Non-pigmented ciliary epithelial cell (primary cell): ENCODE measurements around the gene SLC35F1.

ENCODE experiments used
- DNase-seq: peaks from one replicate; pipeline ENCODE4 v3.0.0-alpha.2; 2010; ENCODE audit warnings: low read depth

SLC35F1 gene

GRCh38 chr6:118123503-118124037 is 216.5 kb downstream of the SLC35F1 start:
- no peak for DNase-seq

- DNase-seq, result no peak
Observed at GRCh38 chr6:118124851-118125250, 217.8 kb downstream of the SLC35F1 start.

- no peak for DNase-seq
Observed at GRCh38 chr6:118128755-118129154, 221.7 kb downstream of the SLC35F1 start.

GRCh38 chr6:118134206-118134605 is 227.1 kb downstream of the SLC35F1 start:
- no peak for DNase-seq

- no peak for DNase-seq
Observed at GRCh38 chr6:118134736-118135135, 227.7 kb downstream of the SLC35F1 start.

- DNase-seq, result no peak
Observed at GRCh38 chr6:118135371-118135770, 228.3 kb downstream of the SLC35F1 start.

GRCh38 chr6:118141211-118141610 is 234.1 kb downstream of the SLC35F1 start:
- DNase-seq, result no peak

- DNase-seq, result peak; percentile 5
Observed at GRCh38 chr6:118146584-118146983, 239.5 kb downstream of the SLC35F1 start.

- DNase-seq, result no peak
Observed at GRCh38 chr6:118147511-118147910, 240.4 kb downstream of the SLC35F1 start.

- no peak for DNase-seq
Observed at GRCh38 chr6:118148561-118148960, 241.5 kb downstream of the SLC35F1 start.

GRCh38 chr6:118152524-118152923 is 245.5 kb downstream of the SLC35F1 start:
- no peak for DNase-seq

- DNase-seq, result no peak
Observed at GRCh38 chr6:118161343-118161742, 254.3 kb downstream of the SLC35F1 start.

- no peak for DNase-seq
Observed at GRCh38 chr6:118163542-118163941, 256.5 kb downstream of the SLC35F1 start.

GRCh38 chr6:118165500-118165899 is 258.4 kb downstream of the SLC35F1 start:
- no peak for DNase-seq

- no peak for DNase-seq
Observed at GRCh38 chr6:118168421-118168820, 261.4 kb downstream of the SLC35F1 start.

- DNase-seq, result no peak
Observed at GRCh38 chr6:118171852-118172251, 264.8 kb downstream of the SLC35F1 start.

GRCh38 chr6:118174071-118174470 is 267.0 kb downstream of the SLC35F1 start:
- DNase-seq, result no peak

GRCh38 chr6:118177720-118178119 is 270.7 kb downstream of the SLC35F1 start:
- DNase-seq, result no peak

- DNase-seq, result no peak
Observed at GRCh38 chr6:118179048-118179447, 272.0 kb downstream of the SLC35F1 start.

GRCh38 chr6:118186672-118187567 is 279.9 kb downstream of the SLC35F1 start:
- DNase-seq, result no peak

GRCh38 chr6:118187568-118188164 is 280.6 kb downstream of the SLC35F1 start:
- no peak for DNase-seq

- no peak for DNase-seq
Observed at GRCh38 chr6:118188561-118188960, 281.5 kb downstream of the SLC35F1 start.

- no peak for DNase-seq
Observed at GRCh38 chr6:118197539-118197938, 290.5 kb downstream of the SLC35F1 start.
